ENCODE results near the gene FOXL3.

GRCh38 chr7:281637-282036 is 8.3 kb upstream of the FOXL3 start:
- TF ChIP-seq RARB (CRISPR knock-in tag; IDR thresholded peaks at IDR 0.05) (no peak), SREBF2 (IDR thresholded peaks at IDR 0.05) (no peak), RAD21 (conservative IDR thresholded peaks at IDR 0.05 in 1 of 2, IDR thresholded peaks at IDR 0.05 in 1 of 2) (no peak), CTCF (IDR thresholded peaks at IDR 0.05) (no peak), POLR2A (IDR thresholded peaks at IDR 0.05; ENCODE audit: low read length) (no peak), HMGXB4 (CRISPR knock-in tag; IDR thresholded peaks at IDR 0.05; ENCODE audit: borderline replicate concordance) (no peak), USF2 (IDR thresholded peaks at IDR 0.05) (no peak), BCL3 (IDR thresholded peaks at IDR 0.05) (no peak)

Data from A549 (cell line).